ENCODE results near the gene SLC38A3.

DNA sequence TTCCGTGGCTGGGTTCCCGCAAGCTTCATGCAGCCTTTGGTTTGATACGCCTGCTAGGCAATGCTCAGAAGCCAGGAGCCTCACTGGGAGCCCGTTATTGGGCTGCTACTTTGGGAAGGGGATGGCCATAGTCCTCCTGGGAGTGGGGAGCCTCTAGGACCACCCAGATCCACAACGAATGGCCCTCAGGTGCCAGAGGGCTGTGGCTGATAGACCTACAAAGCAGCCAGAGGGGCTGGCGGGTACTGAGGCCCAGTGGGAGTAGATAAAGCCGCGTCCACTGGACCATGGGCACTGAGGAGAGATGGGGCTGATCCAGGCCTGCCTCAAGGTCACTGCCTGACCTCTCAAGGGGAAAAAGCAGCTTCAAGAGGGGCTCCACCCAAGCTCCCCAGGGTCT is 12.9 kb upstream of the SLC38A3 start:
- TF ChIP-seq, protein P1, sequence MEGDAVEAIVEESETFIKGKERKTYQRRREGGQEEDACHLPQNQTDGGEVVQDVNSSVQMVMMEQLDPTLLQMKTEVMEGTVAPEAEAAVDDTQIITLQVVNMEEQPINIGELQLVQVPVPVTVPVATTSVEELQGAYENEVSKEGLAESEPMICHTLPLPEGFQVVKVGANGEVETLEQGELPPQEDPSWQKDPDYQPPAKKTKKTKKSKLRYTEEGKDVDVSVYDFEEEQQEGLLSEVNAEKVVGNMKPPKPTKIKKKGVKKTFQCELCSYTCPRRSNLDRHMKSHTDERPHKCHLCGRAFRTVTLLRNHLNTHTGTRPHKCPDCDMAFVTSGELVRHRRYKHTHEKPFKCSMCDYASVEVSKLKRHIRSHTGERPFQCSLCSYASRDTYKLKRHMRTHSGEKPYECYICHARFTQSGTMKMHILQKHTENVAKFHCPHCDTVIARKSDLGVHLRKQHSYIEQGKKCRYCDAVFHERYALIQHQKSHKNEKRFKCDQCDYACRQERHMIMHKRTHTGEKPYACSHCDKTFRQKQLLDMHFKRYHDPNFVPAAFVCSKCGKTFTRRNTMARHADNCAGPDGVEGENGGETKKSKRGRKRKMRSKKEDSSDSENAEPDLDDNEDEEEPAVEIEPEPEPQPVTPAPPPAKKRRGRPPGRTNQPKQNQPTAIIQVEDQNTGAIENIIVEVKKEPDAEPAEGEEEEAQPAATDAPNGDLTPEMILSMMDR (IDR thresholded peaks at IDR 0.05), result no peak
- TF ChIP-seq ZFX (IDR thresholded peaks at IDR 0.05; ENCODE audit: borderline replicate concordance), result no peak
